BLaER1 (cell line): ENCODE data around the gene PHC2.

ENCODE experiments used
- H3K27ac ChIP-seq: shearing (Covaris generic); formaldehyde crosslinking; 2 replicates; pipeline ENCODE4 v1.8.1; 2022
- H3K27me3 ChIP-seq: shearing (Covaris generic); formaldehyde crosslinking; 2 replicates; pipeline ENCODE4 v1.8.1; 2022
- H3K36me3 ChIP-seq: shearing (Covaris generic); formaldehyde crosslinking; 2 replicates; pipeline ENCODE4 v1.8.1; 2022
- H3K4me1 ChIP-seq: shearing (Covaris generic); formaldehyde crosslinking; 2 replicates; pipeline ENCODE4 v1.8.1; 2022
- H3K4me2 ChIP-seq: shearing (Covaris generic); formaldehyde crosslinking; 2 replicates; pipeline ENCODE4 v1.8.1; 2022
- H3K4me3 ChIP-seq: shearing (Covaris generic); formaldehyde crosslinking; 2 replicates; pipeline ENCODE4 v1.8.1; 2022
- H3K9ac ChIP-seq: shearing (Covaris generic); formaldehyde crosslinking; 2 replicates; pipeline ENCODE4 v1.8.1; 2022
- H3K9me3 ChIP-seq: shearing (Covaris generic); formaldehyde crosslinking; 2 replicates; pipeline ENCODE4 v1.8.1; 2022
- H4K20me1 ChIP-seq: shearing (Covaris generic); formaldehyde crosslinking; 2 replicates; pipeline ENCODE4 v1.8.1; 2022
- Cebpa-rat ChIP-seq: shearing (Covaris generic); IDR thresholded peaks from 2 replicates; pipeline ENCODE4 v1.8.1; 2022

The PHC2 gene

GRCh38 chr1:33338440-33339211 is 92.3 kb downstream of the PHC2 start:
- Histone ChIP-seq H3K36me3 (peaks cover 88% of the 10 kb centered on the region), H3K4me3 (no peak overlapping the region), H3K4me2 (peak overlapping the region; percentile 57; the same call in 1 of the 2 replicates), H3K27me3 (no peaks in the 10 kb centered on the region), H3K27ac (peak overlapping the region; percentile 23; the same call in 1 of the 2 replicates), H3K9me3 (no peaks in the 10 kb centered on the region), H3K4me1 (peaks cover 99% of the 10 kb centered on the region), H4K20me1 (peaks cover 100% of the 10 kb centered on the region), H3K9ac (no peak overlapping the region)
- no peak for TF ChIP-seq Cebpa-rat

- peaks cover 88% of the 10 kb centered on the region for H3K36me3 ChIP-seq
- H4K20me1 ChIP-seq: peaks cover 100% of the 10 kb centered on the region
- no peaks in the 10 kb centered on the region for H3K9me3 ChIP-seq
- no peaks in the 10 kb centered on the region for H3K27me3 ChIP-seq
- H3K4me3 ChIP-seq: no peak overlapping the region
- no peak overlapping the region for H3K9ac ChIP-seq
- H3K27ac ChIP-seq: no peak overlapping the region
- no peak overlapping the region; the same call in 1 of the 2 replicates for H3K4me2 ChIP-seq
- peaks cover 99% of the 10 kb centered on the region for H3K4me1 ChIP-seq
- no peak for TF ChIP-seq Cebpa-rat
Measured at GRCh38 chr1:33338048-33338439, 92.9 kb downstream of the PHC2 start.

GRCh38 chr1:33337441-33337840 is 93.5 kb downstream of the PHC2 start:
- no peak overlapping the region for H3K9ac ChIP-seq
- H3K27me3 ChIP-seq: no peaks in the 10 kb centered on the region
- H3K9me3 ChIP-seq: no peaks in the 10 kb centered on the region
- H3K4me1 ChIP-seq: peaks cover 99% of the 10 kb centered on the region
- H3K4me2 ChIP-seq: no peak overlapping the region
- H4K20me1 ChIP-seq: peaks cover 100% of the 10 kb centered on the region
- H3K27ac ChIP-seq: no peak overlapping the region
- no peak overlapping the region for H3K4me3 ChIP-seq
- peaks cover 88% of the 10 kb centered on the region for H3K36me3 ChIP-seq
- TF ChIP-seq Cebpa-rat: no peak

GRCh38 chr1:33336580-33336979 is 94.3 kb downstream of the PHC2 start:
- Histone ChIP-seq H3K4me1 (peaks cover 99% of the 10 kb centered on the region), H3K36me3 (peaks cover 88% of the 10 kb centered on the region), H3K4me3 (no peak overlapping the region), H3K9me3 (no peaks in the 10 kb centered on the region), H3K4me2 (no peak overlapping the region), H3K27ac (no peak overlapping the region), H4K20me1 (peaks cover 100% of the 10 kb centered on the region), H3K27me3 (no peaks in the 10 kb centered on the region), H3K9ac (no peak overlapping the region)
- TF ChIP-seq Cebpa-rat: no peak

- peaks cover 88% of the 10 kb centered on the region for H3K36me3 ChIP-seq
- H3K9ac ChIP-seq: no peak overlapping the region
- no peak overlapping the region for H3K4me3 ChIP-seq
- peak overlapping the region; percentile 32; the same call in 1 of the 2 replicates for H3K4me2 ChIP-seq
- H3K27ac ChIP-seq: no peak overlapping the region
- H3K9me3 ChIP-seq: no peaks in the 10 kb centered on the region
- no peak for TF ChIP-seq Cebpa-rat
- H3K4me1 ChIP-seq: peaks cover 88% of the 10 kb centered on the region
- peaks cover 100% of the 10 kb centered on the region for H4K20me1 ChIP-seq
- H3K27me3 ChIP-seq: no peaks in the 10 kb centered on the region
Measured at GRCh38 chr1:33335020-33335419, 95.9 kb downstream of the PHC2 start.

GRCh38 chr1:33334081-33334552 is 96.8 kb downstream of the PHC2 start:
- H3K9me3 ChIP-seq: no peaks in the 10 kb centered on the region
- H3K27me3 ChIP-seq: no peaks in the 10 kb centered on the region
- peaks cover 100% of the 10 kb centered on the region for H4K20me1 ChIP-seq
- no peak overlapping the region for H3K27ac ChIP-seq
- no peak overlapping the region for H3K4me3 ChIP-seq
- H3K4me1 ChIP-seq: peaks cover 79% of the 10 kb centered on the region
- no peak overlapping the region for H3K9ac ChIP-seq
- peaks cover 90% of the 10 kb centered on the region for H3K36me3 ChIP-seq
- no peak overlapping the region for H3K4me2 ChIP-seq
- no peak for TF ChIP-seq Cebpa-rat

- H3K27me3 ChIP-seq: no peaks in the 10 kb centered on the region
- peak overlapping the region; percentile 46; the same call in 1 of the 2 replicates for H3K4me2 ChIP-seq
- peaks cover 91% of the 10 kb centered on the region for H3K36me3 ChIP-seq
- TF ChIP-seq Cebpa-rat: no peak
- H3K4me1 ChIP-seq: peaks cover 67% of the 10 kb centered on the region
- no peak overlapping the region for H3K27ac ChIP-seq
- peaks cover 100% of the 10 kb centered on the region for H4K20me1 ChIP-seq
- H3K9me3 ChIP-seq: no peaks in the 10 kb centered on the region
- peak overlapping the region; percentile 49 for H3K9ac ChIP-seq
- no peak overlapping the region for H3K4me3 ChIP-seq
Measured at GRCh38 chr1:33332881-33333280, 98.0 kb downstream of the PHC2 start.

GRCh38 chr1:33332357-33332789 is 98.5 kb downstream of the PHC2 start:
- H4K20me1 ChIP-seq: peaks cover 100% of the 10 kb centered on the region
- H3K27ac ChIP-seq: peak overlapping the region; percentile 48

GRCh38 chr1:33331444-33332356 is 99.2 kb downstream of the PHC2 start:
- Histone ChIP-seq H3K36me3 (peaks cover 97% of the 10 kb centered on the region), H3K9ac (peak overlapping the region; percentile 49)

More at GRCh38 chr1:33332357-33332789, 98.5 kb downstream of the PHC2 start:
- Histone ChIP-seq H3K4me2 (peak overlapping the region; percentile 46), H3K9ac (peak overlapping the region; percentile 49), H3K36me3 (peaks cover 91% of the 10 kb centered on the region), H3K4me3 (no peak overlapping the region), H3K4me1 (peaks cover 63% of the 10 kb centered on the region), H3K9me3 (no peaks in the 10 kb centered on the region), H3K27me3 (no peaks in the 10 kb centered on the region)
- no peak for TF ChIP-seq Cebpa-rat

More at GRCh38 chr1:33331444-33332356, 99.2 kb downstream of the PHC2 start:
- no peaks in the 10 kb centered on the region for H3K27me3 ChIP-seq
- no peaks in the 10 kb centered on the region for H3K9me3 ChIP-seq
- no peak overlapping the region for H3K4me3 ChIP-seq
- peak overlapping the region; percentile 46 for H3K4me2 ChIP-seq
- H3K27ac ChIP-seq: peak overlapping the region; percentile 48
- peaks cover 100% of the 10 kb centered on the region for H4K20me1 ChIP-seq
- H3K4me1 ChIP-seq: peaks cover 56% of the 10 kb centered on the region
- TF ChIP-seq Cebpa-rat: no peak
